HEK293 (cell line): ENCODE data around the gene EGFLAM.

ENCODE experiments used
- CTCF ChIA-PET: fragments of 350-600 bp; formaldehyde crosslinking; extraction: SDS; loops from one replicate; lab custom pipeline; 2021; ENCODE audit warnings: antibody characterized with exemption; lab: Yijun Ruan, JAX
- POLR2A ChIA-PET: fragments of 300-600 bp; formaldehyde crosslinking; extraction: SDS; loops from one replicate; lab custom pipeline; 2020; ENCODE audit warnings: antibody characterized with exemption, inconsistent platforms; lab: Yijun Ruan, JAX
- H3K27ac ChIP-seq: fragments of 200-500 bp; sonication (Bioruptor generic); 2 replicates; pipeline ENCODE4 v1.5.1; 2014; ENCODE audit warnings: low read depth, low read length, control low read depth, inconsistent platforms; ENCODE audit errors: extremely low read depth
- H3K36me3 ChIP-seq, 2 experiments: fragments of 200-500 bp in 1 of 2; sonication (Bioruptor generic) in 1 of 2; 1 replicate in 1 of 2; 2 replicates in 1 of 2; pipeline ENCODE4 v1.5.1; 2014 to 2017; ENCODE audit warnings: inconsistent platforms in 2 of 2, low read length in 2 of 2; ENCODE audit not compliant: control insufficient read depth in 2 of 2, insufficient read depth in 1 of 2
- H3K4me1 ChIP-seq: fragments of 200-500 bp; sonication (Bioruptor generic); 2 replicates; pipeline ENCODE4 v1.5.1; 2014; ENCODE audit warnings: mild to moderate bottlenecking, low read length, inconsistent platforms; ENCODE audit not compliant: control insufficient read depth, insufficient read depth
- H3K4me3 ChIP-seq: 2 replicates; pipeline ENCODE4 v1.5.1; 2011; ENCODE audit warnings: low read depth, mild to moderate bottlenecking, control low read depth, low read length, moderate library complexity
- H3K9me3 ChIP-seq: fragments of 200-500 bp; sonication (Bioruptor generic); 2 replicates; pipeline ENCODE4 v1.5.1; 2014; ENCODE audit warnings: low read depth, low read length, inconsistent platforms; ENCODE audit not compliant: control insufficient read depth, insufficient read depth
- MEIS1 ChIP-seq: sonication (generic); formaldehyde crosslinking; IDR thresholded peaks from 2 replicates; pipeline ENCODE4 v1.8.1; 2022; ENCODE audit warnings: missing genetic modification reagents, mild to moderate bottlenecking, borderline replicate concordance
- OVOL3 ChIP-seq: fragments of 450-650 bp; formaldehyde crosslinking; IDR thresholded peaks from 2 replicates; pipeline ENCODE4 v1.5.1; 2016; ENCODE audit warnings: missing biosample characterization, missing genetic modification characterization
- PRDM1 ChIP-seq: fragments of 450-650 bp; formaldehyde crosslinking; IDR thresholded peaks from 2 replicates; pipeline ENCODE4; 2016; ENCODE audit warnings: missing biosample characterization, missing genetic modification characterization
- SP2 ChIP-seq: fragments of 450-650 bp; formaldehyde crosslinking; IDR thresholded peaks from 2 replicates; pipeline ENCODE4 v1.5.1; 2016; ENCODE audit warnings: missing biosample characterization, missing genetic modification characterization
- ZFHX2 ChIP-seq: fragments of 450-650 bp; formaldehyde crosslinking; conservative IDR thresholded peaks from 2 replicates; pipeline ENCODE4 v1.5.1; 2016; ENCODE audit warnings: missing biosample characterization, missing genetic modification characterization
- ZFP69B ChIP-seq: fragments of 450-650 bp; formaldehyde crosslinking; IDR thresholded peaks from 2 replicates; pipeline ENCODE4 v1.5.1; 2016; ENCODE audit warnings: missing biosample characterization, missing genetic modification characterization
- ZNF132 ChIP-seq: fragments of 450-650 bp; formaldehyde crosslinking; IDR thresholded peaks from 2 replicates; pipeline ENCODE4 v1.5.1; 2017; ENCODE audit warnings: missing biosample characterization, missing genetic modification characterization, borderline replicate concordance
- ZNF19 ChIP-seq: fragments of 450-650 bp; formaldehyde crosslinking; IDR thresholded peaks from 2 replicates; pipeline ENCODE4; 2016; ENCODE audit warnings: missing biosample characterization, missing genetic modification characterization, low read depth
- ZNF239 ChIP-seq: fragments of 450-650 bp; formaldehyde crosslinking; IDR thresholded peaks from 2 replicates; pipeline ENCODE4 v1.5.1; 2016; ENCODE audit warnings: missing biosample characterization, missing genetic modification characterization
- ZNF350 ChIP-seq: fragments of 450-650 bp; formaldehyde crosslinking; IDR thresholded peaks from 2 replicates; pipeline ENCODE4 v1.5.0; 2017; ENCODE audit warnings: missing biosample characterization, mild to moderate bottlenecking, missing genetic modification characterization
- ZNF354C ChIP-seq: fragments of 450-650 bp; formaldehyde crosslinking; IDR thresholded peaks from 2 replicates; pipeline ENCODE4 v1.5.1; 2016; ENCODE audit warnings: missing biosample characterization, missing genetic modification characterization, low read depth, borderline replicate concordance
- ZNF37A ChIP-seq: fragments of 450-650 bp; IDR thresholded peaks from 2 replicates; pipeline ENCODE4 v1.5.1; 2018; ENCODE audit warnings: missing biosample characterization, missing genetic modification characterization
- ZNF48 ChIP-seq: fragments of 450-650 bp; formaldehyde crosslinking; IDR thresholded peaks from 2 replicates; pipeline ENCODE4 v1.5.1; 2016; ENCODE audit warnings: missing biosample characterization, missing genetic modification characterization
- ZNF571 ChIP-seq: fragments of 450-650 bp; formaldehyde crosslinking; IDR thresholded peaks from 2 replicates; pipeline ENCODE4 v1.5.0; 2017; ENCODE audit warnings: missing biosample characterization, missing genetic modification characterization
- ZNF768 ChIP-seq: fragments of 450-650 bp; formaldehyde crosslinking; IDR thresholded peaks from 2 replicates; pipeline ENCODE4 v1.5.1; 2018; ENCODE audit warnings: missing biosample characterization, mild to moderate bottlenecking, missing genetic modification characterization
- ZNF777 ChIP-seq: fragments of 450-650 bp; formaldehyde crosslinking; IDR thresholded peaks from 2 replicates; pipeline ENCODE4 v1.5.1; 2017; ENCODE audit warnings: missing biosample characterization, missing genetic modification characterization, borderline replicate concordance
- ZSCAN23 ChIP-seq: fragments of 450-650 bp; formaldehyde crosslinking; IDR thresholded peaks from 2 replicates; pipeline ENCODE4 v1.5.1; 2016; ENCODE audit warnings: missing biosample characterization, missing genetic modification characterization
- ZXDB ChIP-seq: fragments of 450-650 bp; formaldehyde crosslinking; IDR thresholded peaks from 2 replicates; pipeline ENCODE4 v1.5.1; 2016; ENCODE audit warnings: missing biosample characterization, missing genetic modification characterization
- TF ChIP-seq, protein P1 (sequence below): fragments of 450-650 bp; IDR thresholded peaks from 2 replicates; pipeline ENCODE4 v1.5.1; 2018; ENCODE audit warnings: missing biosample characterization, mild to moderate bottlenecking, missing genetic modification characterization
- TF ChIP-seq, protein P2 (sequence below): fragments of 450-650 bp; formaldehyde crosslinking; IDR thresholded peaks from 2 replicates; pipeline ENCODE4; 2016; ENCODE audit warnings: missing biosample characterization, missing genetic modification characterization
- TF ChIP-seq, protein P3 (sequence below): fragments of 450-650 bp; formaldehyde crosslinking; IDR thresholded peaks from 2 replicates; pipeline ENCODE4 v1.5.1; 2016; ENCODE audit warnings: missing biosample characterization, missing genetic modification characterization
- TF ChIP-seq, protein P4 (sequence below): fragments of 450-650 bp; formaldehyde crosslinking; IDR thresholded peaks from 2 replicates; pipeline ENCODE4 v1.5.1; 2016; ENCODE audit warnings: missing biosample characterization, missing genetic modification characterization
- TF ChIP-seq, protein P5 (sequence below): fragments of 450-650 bp; formaldehyde crosslinking; IDR thresholded peaks from 2 replicates; pipeline ENCODE4 v1.5.1; 2016; ENCODE audit warnings: missing biosample characterization, missing genetic modification characterization, borderline replicate concordance
- TF ChIP-seq, protein P6 (sequence below): fragments of 450-650 bp; formaldehyde crosslinking; IDR thresholded peaks from 2 replicates; pipeline ENCODE4 v1.5.1; 2016; ENCODE audit warnings: missing biosample characterization, missing genetic modification characterization
- TF ChIP-seq, protein P7 (sequence below): fragments of 450-650 bp; formaldehyde crosslinking; IDR thresholded peaks from 2 replicates; pipeline ENCODE4 v1.5.1; 2016; ENCODE audit warnings: missing biosample characterization, missing genetic modification characterization

The EGFLAM gene

DNA sequence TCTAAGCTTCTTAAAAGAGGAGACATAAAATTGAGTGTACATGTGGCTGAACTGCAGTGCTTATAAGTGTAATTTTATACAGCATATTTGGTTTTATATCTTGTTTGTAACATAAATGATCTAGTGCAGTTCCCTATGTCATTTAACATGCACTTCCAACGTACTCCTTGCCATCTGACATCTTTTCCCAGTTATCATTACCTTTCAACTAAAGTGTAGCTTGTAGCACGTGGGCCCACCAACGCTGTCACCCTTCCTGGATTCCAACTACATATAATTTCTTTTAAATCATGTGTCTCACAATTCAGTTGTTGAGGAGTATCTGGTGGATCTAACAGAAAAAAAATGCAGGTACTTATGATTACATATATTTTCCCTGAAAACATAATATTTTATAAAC, 247.9 kb downstream of the EGFLAM start:
- POLR2A ChIA-PET, result no interaction called here
- no peak overlapping the region for H3K27ac ChIP-seq
- CTCF ChIA-PET, result interaction anchor here (0.7 to 1.2 kb wide), 3 partner anchors 44 to 124 kb away, joined by 3 to 5 read pairs (median 3); no protein-coding TSS in a partner anchor
- no peak overlapping the region for H3K4me3 ChIP-seq
- H3K36me3 ChIP-seq, result peaks cover 5 to 27% of the 10 kb centered on the region in 2 experiments
- TF ChIP-seq SP2 (tag by site-specific recombination) (no peak), ZNF777 (tag by site-specific recombination) (no peak), MEIS1 (CRISPR knock-in tag) (no peak), ZNF354C (tag by site-specific recombination) (no peak), ZNF350 (no peak), ZNF132 (tag by site-specific recombination) (no peak), ZFHX2 (tag by site-specific recombination) (no peak), ZNF239 (no peak), ZNF37A (tag by site-specific recombination) (no peak), ZFP69B (tag by site-specific recombination) (peak; percentile 63; the same call in 1 of the 2 replicates), ZNF19 (tag by site-specific recombination) (no peak), ZSCAN23 (tag by site-specific recombination) (no peak), ZNF48 (tag by site-specific recombination) (no peak)
- TF ChIP-seq, protein P1, sequence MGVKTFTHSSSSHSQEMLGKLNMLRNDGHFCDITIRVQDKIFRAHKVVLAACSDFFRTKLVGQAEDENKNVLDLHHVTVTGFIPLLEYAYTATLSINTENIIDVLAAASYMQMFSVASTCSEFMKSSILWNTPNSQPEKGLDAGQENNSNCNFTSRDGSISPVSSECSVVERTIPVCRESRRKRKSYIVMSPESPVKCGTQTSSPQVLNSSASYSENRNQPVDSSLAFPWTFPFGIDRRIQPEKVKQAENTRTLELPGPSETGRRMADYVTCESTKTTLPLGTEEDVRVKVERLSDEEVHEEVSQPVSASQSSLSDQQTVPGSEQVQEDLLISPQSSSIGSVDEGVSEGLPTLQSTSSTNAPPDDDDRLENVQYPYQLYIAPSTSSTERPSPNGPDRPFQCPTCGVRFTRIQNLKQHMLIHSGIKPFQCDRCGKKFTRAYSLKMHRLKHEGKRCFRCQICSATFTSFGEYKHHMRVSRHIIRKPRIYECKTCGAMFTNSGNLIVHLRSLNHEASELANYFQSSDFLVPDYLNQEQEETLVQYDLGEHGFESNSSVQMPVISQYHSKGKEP (tag by site-specific recombination), result no peak
- TF ChIP-seq, protein P2, sequence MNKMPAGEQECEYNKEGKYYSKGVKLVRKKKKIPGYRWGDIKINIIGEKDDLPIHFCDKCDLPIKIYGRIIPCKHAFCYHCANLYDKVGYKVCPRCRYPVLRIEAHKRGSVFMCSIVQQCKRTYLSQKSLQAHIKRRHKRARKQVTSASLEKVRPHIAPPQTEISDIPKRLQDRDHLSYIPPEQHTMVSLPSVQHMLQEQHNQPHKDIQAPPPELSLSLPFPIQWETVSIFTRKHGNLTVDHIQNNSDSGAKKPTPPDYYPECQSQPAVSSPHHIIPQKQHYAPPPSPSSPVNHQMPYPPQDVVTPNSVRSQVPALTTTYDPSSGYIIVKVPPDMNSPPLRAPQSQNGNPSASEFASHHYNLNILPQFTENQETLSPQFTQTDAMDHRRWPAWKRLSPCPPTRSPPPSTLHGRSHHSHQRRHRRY, result no peak
- TF ChIP-seq, protein P3, sequence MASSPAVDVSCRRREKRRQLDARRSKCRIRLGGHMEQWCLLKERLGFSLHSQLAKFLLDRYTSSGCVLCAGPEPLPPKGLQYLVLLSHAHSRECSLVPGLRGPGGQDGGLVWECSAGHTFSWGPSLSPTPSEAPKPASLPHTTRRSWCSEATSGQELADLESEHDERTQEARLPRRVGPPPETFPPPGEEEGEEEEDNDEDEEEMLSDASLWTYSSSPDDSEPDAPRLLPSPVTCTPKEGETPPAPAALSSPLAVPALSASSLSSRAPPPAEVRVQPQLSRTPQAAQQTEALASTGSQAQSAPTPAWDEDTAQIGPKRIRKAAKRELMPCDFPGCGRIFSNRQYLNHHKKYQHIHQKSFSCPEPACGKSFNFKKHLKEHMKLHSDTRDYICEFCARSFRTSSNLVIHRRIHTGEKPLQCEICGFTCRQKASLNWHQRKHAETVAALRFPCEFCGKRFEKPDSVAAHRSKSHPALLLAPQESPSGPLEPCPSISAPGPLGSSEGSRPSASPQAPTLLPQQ (tag by site-specific recombination), result peak; percentile 76
- TF ChIP-seq, protein P4, sequence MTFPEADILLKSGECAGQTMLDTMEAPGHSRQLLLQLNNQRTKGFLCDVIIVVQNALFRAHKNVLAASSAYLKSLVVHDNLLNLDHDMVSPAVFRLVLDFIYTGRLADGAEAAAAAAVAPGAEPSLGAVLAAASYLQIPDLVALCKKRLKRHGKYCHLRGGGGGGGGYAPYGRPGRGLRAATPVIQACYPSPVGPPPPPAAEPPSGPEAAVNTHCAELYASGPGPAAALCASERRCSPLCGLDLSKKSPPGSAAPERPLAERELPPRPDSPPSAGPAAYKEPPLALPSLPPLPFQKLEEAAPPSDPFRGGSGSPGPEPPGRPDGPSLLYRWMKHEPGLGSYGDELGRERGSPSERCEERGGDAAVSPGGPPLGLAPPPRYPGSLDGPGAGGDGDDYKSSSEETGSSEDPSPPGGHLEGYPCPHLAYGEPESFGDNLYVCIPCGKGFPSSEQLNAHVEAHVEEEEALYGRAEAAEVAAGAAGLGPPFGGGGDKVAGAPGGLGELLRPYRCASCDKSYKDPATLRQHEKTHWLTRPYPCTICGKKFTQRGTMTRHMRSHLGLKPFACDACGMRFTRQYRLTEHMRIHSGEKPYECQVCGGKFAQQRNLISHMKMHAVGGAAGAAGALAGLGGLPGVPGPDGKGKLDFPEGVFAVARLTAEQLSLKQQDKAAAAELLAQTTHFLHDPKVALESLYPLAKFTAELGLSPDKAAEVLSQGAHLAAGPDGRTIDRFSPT (tag by site-specific recombination), result no peak
- no peaks in the 10 kb centered on the region for H3K9me3 ChIP-seq
- peaks cover 6% of the 10 kb centered on the region for H3K4me1 ChIP-seq

DNA sequence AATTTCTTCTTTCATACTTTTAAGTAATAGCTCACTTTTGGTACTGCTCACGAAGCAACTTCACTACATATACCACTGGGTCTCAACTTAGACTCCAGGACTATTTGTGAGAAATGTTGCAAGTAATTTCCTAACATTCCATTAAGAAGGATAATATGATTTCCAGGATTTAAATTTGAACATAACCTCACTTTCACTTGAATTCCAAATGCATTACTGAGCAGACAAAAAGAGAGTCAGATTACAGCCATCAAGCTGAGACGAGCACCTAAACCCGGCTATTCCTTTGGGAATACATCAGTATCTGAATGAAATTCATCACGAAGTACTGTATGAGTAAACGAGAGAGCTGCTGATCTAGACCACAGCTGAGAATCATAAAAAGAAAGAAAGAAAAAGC, 250.8 kb downstream of the EGFLAM start:
- ChIA-PET CTCF (interaction anchor here (0.6 to 1.8 kb wide), 5 partner anchors 46 to 300 kb away, joined by 3 to 6 read pairs (median 3); no protein-coding TSS in a partner anchor), POLR2A (no interaction called here)
- H3K27ac ChIP-seq, result no peak overlapping the region
- no peak overlapping the region for H3K4me3 ChIP-seq
- no peaks in the 10 kb centered on the region for H3K9me3 ChIP-seq
- peaks cover 5 to 27% of the 10 kb centered on the region in 2 experiments for H3K36me3 ChIP-seq
- peaks cover 10% of the 10 kb centered on the region for H3K4me1 ChIP-seq
- TF ChIP-seq ZNF777 (tag by site-specific recombination) (no peak), PRDM1 (tag by site-specific recombination) (peak; percentile 64), ZXDB (tag by site-specific recombination) (no peak), ZNF768 (tag by site-specific recombination) (no peak), MEIS1 (CRISPR knock-in tag) (no peak), ZNF350 (no peak), ZNF571 (tag by site-specific recombination) (no peak), OVOL3 (no peak)
- TF ChIP-seq, protein P5, sequence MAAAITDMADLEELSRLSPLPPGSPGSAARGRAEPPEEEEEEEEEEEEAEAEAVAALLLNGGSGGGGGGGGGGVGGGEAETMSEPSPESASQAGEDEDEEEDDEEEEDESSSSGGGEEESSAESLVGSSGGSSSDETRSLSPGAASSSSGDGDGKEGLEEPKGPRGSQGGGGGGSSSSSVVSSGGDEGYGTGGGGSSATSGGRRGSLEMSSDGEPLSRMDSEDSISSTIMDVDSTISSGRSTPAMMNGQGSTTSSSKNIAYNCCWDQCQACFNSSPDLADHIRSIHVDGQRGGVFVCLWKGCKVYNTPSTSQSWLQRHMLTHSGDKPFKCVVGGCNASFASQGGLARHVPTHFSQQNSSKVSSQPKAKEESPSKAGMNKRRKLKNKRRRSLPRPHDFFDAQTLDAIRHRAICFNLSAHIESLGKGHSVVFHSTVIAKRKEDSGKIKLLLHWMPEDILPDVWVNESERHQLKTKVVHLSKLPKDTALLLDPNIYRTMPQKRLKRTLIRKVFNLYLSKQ (tag by site-specific recombination), result no peak
- TF ChIP-seq, protein P6, sequence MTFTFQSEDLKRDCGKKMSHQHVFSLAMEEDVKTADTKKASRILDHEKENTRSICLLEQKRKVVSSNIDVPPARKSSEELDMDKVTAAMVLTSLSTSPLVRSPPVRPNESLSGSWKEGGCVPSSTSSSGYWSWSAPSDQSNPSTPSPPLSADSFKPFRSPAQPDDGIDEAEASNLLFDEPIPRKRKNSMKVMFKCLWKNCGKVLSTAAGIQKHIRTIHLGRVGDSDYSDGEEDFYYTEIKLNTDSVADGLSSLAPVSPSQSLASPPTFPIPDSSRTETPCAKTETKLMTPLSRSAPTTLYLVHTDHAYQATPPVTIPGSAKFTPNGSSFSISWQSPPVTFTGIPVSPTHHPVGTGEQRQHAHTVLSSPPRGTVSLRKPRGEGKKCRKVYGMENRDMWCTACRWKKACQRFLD (tag by site-specific recombination), result no peak
- TF ChIP-seq, protein P7, sequence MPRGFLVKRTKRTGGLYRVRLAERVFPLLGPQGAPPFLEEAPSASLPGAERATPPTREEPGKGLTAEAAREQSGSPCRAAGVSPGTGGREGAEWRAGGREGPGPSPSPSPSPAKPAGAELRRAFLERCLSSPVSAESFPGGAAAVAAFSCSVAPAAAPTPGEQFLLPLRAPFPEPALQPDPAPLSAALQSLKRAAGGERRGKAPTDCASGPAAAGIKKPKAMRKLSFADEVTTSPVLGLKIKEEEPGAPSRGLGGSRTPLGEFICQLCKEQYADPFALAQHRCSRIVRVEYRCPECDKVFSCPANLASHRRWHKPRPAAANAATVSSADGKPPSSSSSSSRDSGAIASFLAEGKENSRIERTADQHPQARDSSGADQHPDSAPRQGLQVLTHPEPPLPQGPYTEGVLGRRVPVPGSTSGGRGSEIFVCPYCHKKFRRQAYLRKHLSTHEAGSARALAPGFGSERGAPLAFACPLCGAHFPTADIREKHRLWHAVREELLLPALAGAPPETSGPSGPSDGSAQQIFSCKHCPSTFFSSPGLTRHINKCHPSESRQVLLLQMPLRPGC, result no peak
